GM21390 (cell line): Measurements from ENCODE around the gene HLCS.
"Not testable (repeated sequence)": the region's sequence is repeated elsewhere in the genome, so short reads cannot be mapped to it uniquely, and the experiment has no call there.

Experiments used
- ATAC-seq: cut with Tn5 transposase; IDR thresholded peaks from one replicate; pipeline ENCODE4 v1.9.1; 2021; ENCODE audit not compliant: unreplicated experiment

The HLCS gene

DNA sequence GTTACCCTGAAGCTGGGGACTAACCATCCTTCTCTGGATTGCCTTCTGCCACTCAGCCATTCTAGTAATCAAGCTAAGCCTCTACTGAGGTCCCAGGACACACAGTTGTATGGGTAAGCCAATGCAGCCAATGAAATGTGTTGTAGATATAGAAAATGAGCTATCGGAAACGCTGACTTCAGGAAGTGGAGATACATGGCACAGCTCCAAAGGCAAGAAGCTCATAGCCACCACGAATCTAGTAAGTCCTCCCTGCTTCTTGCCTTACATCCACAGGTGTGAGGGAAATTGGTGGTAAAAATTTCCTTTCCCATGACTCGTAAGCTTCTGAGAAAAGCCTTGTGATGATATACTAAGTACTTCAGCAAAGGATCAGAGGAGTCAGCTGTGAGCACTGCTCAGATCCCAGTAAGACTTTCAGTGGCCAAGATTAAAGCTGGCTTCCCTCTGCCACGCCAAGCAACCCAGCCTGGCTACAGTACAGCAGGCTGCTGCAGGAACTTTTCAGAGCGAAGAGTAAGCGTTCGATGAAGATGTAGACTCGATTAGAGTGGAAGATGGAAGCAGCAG is 149.8 kb downstream of the HLCS start:
- ATAC-seq = no peak

- not testable (repeated sequence) for ATAC-seq
Observed at GRCh38 chr21:36816026-36816425, 150.4 kb downstream of the HLCS start.

- ATAC-seq = no peak
Observed at GRCh38 chr21:36815284-36815683, 151.2 kb downstream of the HLCS start.

GRCh38 chr21:36813052-36813451 is 153.4 kb downstream of the HLCS start:
- ATAC-seq = no peak

- no peak for ATAC-seq
Observed at GRCh38 chr21:36811762-36812161, 154.7 kb downstream of the HLCS start.

DNA sequence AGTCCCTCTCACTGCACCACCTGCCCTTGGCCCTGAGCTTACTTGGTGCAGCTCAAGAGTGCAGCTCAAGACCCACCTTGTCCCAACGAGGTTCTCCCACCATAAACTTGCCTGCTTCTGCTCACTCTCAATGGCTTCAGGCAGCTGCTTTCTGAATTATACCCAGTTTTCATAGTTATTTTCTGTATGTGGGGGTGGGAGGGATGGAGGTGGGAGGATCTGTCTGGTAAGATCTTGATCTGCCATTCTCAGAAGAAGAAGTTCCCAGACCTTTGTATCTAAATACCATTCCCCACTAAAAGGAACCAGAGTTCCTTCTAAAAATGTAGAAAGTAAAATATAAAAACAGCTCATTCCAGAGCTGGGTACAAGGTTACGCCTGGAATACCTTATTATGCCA is 156.0 kb downstream of the HLCS start:
- no peak for ATAC-seq

DNA sequence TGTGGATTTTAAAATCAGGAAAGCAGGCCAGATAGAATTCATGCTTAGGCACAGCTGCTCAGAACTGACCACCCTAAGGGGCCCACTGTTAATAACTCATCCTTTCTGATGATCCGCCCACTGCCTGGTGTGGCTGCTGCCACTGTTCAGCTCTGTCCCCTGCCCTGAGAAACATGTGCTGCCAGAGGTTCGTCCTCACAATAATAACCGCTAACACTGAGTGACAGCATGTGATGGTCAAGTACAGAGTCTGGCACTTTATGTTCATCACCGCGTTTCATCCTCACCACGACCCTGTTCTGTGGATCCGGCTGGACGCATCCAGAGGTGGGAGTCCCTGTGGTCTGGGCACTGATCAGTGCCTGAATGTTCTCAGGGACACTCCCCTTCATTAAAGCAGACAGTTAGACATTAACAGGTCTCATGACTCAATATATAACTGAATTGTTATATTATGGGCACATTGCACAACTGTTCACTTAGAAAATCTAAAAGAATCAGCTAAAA is 159.0 kb downstream of the HLCS start:
- no peak for ATAC-seq

- ATAC-seq = no peak
Observed at GRCh38 chr21:36806103-36806502, 160.4 kb downstream of the HLCS start.

DNA sequence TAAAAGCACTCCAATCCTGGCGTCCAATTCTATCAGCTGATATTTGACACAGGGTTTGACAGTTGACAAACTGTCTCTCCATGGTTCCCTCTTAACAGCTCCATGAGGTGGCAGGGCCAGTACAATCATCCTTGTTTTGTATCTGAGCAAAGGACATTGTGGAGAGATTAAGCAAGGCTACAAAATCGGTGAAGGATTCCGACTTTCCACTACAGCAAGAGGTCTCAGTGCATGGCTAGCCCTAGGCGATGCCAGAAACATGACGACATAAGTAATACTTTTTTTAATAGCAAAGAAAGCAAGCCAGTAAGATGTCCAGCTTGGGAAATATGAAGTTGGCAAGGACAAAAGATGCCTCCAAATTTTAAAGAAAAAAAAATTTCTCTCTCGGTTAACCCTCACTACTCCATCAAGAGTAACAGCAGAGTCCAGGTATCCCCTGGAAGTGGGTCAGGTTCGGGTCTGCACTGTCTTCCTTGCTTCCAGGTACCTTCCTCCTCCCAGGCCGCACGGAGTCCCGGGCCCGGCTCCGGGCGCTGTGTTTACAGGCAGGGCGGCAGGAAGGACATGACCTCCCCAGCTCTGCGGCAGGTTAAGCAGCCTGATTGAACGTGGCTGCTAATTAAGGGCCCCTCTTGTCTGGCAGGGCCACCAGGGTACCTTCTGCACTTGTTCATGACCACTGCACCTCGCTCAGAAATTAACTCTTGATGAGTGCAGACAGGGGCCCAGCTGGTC is 161.4 kb downstream of the HLCS start:
- ATAC-seq = no peak

DNA sequence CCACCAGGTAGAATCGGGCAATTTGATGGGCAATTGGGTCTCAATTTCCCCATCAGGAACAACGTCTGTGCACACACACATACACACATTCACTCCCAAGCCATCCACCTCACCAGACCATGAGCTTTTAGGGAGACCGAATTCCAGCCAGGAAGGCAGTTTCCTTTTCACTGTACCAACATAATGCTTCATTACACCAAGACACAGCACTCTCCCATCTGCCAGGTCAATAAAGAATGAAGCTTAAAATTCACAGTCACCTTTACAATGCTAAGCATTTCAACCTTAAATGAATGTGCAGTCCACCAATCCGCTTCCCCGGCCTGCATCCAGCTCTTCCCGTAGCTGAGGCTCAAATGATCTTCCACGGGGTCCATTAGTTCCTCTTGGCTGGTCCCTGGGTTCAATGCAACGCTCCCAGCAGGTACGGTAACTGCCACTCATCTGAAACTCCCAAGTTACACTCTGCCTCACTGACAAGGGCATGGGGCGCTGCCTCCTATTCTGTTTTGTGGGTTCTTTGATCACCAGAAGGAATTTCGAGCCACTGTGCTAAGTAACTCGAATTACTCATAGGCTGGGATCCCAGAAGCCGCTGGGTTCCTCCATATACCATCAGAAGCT is 162.5 kb downstream of the HLCS start:
- ATAC-seq = no peak

DNA sequence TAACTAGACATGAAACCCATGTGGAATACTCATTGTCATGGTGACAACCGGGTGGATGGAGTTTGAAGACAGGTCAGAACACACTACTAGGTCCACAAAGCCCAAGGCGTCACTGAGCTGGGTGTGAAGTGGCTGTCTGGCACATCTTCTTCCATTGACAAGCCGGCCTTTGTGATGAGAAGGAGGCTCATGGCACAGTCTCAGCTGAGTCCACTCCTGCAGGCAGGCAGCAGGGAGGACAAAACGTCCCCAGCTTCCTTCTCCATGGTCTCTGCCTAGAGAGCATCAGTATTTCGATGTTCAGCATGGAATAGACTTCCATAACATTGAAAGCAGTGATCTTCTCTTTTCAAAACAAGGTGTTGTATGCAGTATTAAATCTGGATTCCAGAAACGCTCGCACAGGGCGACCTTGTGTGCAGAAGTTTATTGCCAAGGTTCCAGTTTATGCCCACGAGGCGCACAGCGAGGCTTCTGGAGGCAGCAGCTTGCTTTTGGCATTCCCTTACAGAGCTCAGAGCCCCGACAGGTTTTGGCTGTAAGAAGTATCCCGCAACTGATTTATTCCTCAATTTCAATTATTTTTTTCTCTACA is 163.3 kb downstream of the HLCS start:
- no peak for ATAC-seq

DNA sequence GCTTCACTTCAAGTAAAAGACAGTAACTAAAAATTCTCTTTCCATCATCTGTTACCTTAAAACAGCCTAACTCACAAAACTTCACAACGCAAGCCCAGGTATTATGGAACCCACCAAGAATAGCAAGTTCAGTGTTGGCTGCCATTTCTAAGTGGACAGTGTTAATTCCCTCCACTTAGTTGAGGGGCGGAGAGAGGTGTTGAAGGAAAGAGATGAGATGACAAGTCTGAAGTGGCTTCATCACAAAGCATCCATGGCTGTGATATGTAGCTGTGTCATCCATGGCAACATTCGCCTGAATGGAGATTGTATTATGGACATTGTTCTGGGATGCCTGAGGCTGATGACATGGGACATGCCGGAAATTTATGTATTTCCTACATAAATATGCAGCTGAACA is 165.7 kb downstream of the HLCS start:
- no peak for ATAC-seq

GRCh38 chr21:36799869-36800268 is 166.6 kb downstream of the HLCS start:
- no peak for ATAC-seq

- ATAC-seq = no peak
Observed at GRCh38 chr21:36798491-36798890, 168.0 kb downstream of the HLCS start.

DNA sequence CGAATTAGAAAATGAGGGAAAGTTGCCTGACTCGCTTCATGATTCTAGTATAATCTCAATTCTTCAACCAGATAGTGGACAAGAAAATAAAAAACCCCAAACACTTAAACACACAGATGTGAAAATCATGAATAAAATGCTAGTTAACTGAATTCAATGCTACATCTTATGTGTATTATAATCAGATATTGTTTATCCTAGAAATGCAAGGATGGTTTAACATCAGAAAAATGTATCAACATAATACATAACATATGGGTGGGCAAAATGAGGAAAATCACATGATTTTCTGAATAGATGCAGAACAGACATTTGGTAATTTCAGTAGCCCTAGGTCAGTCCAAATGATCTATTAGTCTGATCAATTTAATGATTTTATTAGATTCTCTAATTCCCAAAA is 170.4 kb downstream of the HLCS start:
- no peak for ATAC-seq

DNA sequence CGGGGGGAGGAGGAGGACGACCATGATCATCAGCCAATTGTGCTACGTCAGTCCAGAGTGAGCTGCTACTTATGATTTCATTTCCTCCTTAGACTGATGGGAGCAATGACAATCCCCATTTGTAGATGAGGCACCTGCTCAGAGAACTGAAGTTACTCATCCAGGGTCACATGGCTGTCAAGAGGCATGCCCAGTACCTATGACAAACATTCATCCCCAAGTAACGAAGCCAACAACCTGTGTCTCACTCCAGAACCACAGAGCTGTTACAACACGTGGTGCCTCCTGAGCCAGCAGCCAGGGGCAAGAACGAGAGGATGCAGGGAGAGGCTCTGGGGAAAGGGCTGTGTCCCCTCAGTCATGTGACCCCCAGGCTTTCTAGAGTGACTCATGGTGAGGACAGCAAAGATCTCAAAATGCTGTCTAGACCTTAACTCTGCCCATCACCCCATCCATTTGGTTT is 173.9 kb downstream of the HLCS start:
- ATAC-seq = no peak

DNA sequence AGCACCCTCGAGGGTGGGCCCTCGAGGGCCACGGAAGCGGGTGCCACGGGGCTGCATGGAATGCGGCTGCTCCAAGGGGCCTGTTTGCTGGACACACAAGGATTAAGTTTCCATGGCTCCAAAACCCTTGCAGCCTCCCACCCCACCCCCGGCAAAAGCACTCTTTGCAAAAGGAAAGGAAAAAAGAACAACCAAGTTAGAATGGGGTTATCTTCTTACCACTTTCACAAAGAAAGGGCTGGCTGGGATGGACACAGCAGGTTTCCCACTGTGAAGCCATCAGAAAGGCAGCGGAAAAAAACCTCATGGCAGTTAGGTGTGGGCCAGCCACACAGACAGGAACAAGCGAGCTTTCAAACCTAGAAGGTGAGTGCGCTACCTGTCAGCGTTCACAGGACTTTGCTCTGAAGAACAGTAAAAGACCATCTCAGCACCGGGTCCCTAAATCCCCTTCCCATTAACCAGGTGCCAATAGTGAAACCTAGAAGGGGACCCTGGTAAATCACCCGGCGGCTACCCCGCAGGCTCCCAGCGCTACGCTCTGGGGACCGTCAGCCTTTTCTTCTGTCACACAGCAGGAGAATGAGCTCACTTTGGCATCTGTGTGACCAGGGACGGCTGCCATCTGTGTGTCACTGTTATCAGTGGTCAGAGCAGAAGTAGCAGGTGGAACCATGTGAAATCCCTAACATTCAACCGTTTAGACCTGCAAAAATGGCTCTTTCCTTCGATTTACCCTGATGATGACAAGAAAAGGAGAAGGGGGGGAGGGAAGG is 174.6 kb downstream of the HLCS start:
- ATAC-seq = no peak

- no peak for ATAC-seq
Observed at GRCh38 chr21:36791180-36791579, 175.3 kb downstream of the HLCS start.

- ATAC-seq = no peak
Observed at GRCh38 chr21:36790616-36791015, 175.9 kb downstream of the HLCS start.

DNA sequence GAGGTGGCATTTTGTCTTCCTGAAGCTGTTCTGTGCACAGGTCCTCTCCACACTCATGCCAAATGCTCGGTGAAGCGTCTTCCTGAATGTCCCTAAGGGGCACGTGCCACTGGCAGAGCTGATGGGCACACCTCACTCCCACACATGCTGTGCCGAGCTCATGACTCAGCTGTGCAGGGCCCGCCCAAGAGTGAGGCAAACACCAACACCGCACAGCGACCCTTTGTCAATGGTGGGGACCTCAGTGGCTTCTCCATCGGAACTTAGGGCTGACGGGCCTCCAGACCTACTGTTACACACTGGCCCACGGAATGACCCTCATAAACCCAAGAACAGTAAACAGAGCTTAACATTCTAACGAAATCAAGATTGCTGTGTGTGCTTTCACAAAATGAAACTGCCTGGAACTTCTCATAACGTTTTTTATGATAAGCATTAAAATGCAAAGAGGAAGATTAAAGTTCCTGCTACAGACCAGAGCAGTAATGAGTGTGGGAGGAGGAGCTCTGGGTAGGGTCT is 178.3 kb downstream of the HLCS start:
- no peak for ATAC-seq

- no peak for ATAC-seq
Observed at GRCh38 chr21:36786186-36786585, 180.3 kb downstream of the HLCS start.
